Pancreas (tissue), 10 donors: ENCODE data around the gene PDGFRB. TPM values are rescaled to one million over a fixed set of nuclear protein-coding genes. Genes with fewer than 3 reads are reported as not detected.

Experiments used
- ATAC-seq, 4 donors: fragments of 200-7000 bp; cut with Tn5 transposase; one replicate each; pipeline versions ENCODE4 v1.8.0 to v1.9.1; 2020; ENCODE audit warnings: mild to moderate bottlenecking in 4 of 4, moderate library complexity in 4 of 4
- DNase-seq, 6 donors: peaks; one replicate each; pipeline ENCODE4 v3.0.0-alpha.2; 2020
- FAIRE-seq: peaks from 2 replicates; lab custom pipeline; 2012; peaks lifted over from hg19 to GRCh38; lab: Jason Lieb, UNC
- H3K27ac ChIP-seq, 4 donors: fragments of 200-600 bp; sonication (generic); 1 replicate in 3 of 4; 2 replicates in 1 of 4; pipeline versions ENCODE4 v1.5.0 to v1.8.0; 2020
- H3K27me3 ChIP-seq, 4 donors: fragments of 200-600 bp; one replicate each; pipeline ENCODE4 v1.8.0; 2021
- H3K36me3 ChIP-seq, 3 donors: fragments of 200-600 bp; sonication (generic) in 1 of 3; one replicate each; pipeline versions ENCODE4 v1.5.0 to v1.8.0; 2020 to 2021
- H3K4me1 ChIP-seq, 3 donors: fragments of 200-600 bp; one replicate each; pipeline ENCODE4 v1.8.0; 2021
- H3K4me3 ChIP-seq, 4 donors: fragments of 200-600 bp; sonication (generic) in 2 of 4; one replicate each; pipeline versions ENCODE4 v1.5.0 to v1.8.0; 2020 to 2021
- H3K9me3 ChIP-seq, 4 donors: fragments of 200-600 bp; one replicate each; pipeline ENCODE4 v1.8.0; 2021
- CTCF ChIP-seq, 4 donors: fragments of 200-600 bp; sonication (generic) in 3 of 4; IDR thresholded peaks; one replicate each; pipeline versions ENCODE4 v1.5.0 to v1.8.0; 2021; ENCODE audit warnings: antibody characterized with exemption in 4 of 4
- WGBS, 2 donors: extraction: QIAGEN DNeasy Blood & Tissue Kit; methylation state at CpG; one replicate each; pipeline ENCODE4 v1.1.7; 2013; 5-methylcytosine and 5-hydroxymethylcytosine counted together
- intact Hi-C, 3 donors: fragments of 100-400 bp; cut with DNase I; formaldehyde crosslinking; loops; one replicate each; pipeline versions ENCODE4 v1.11.1 to v1.14.2; 2022
- polyA plus RNA-seq, 2 donors: library from polyadenylated mRNA; stranded (reverse); fragments of 200-250 nt; gene quantifications; one replicate each; pipeline ENCODE4 v1.2.3, GENCODE V29; 2013
- total RNA-seq, 6 donors: library from RNA; stranded (reverse); fragmentation: NEBNext Ultra II Directional in 4 of 6; extraction: Animal tissue kit (Norgen Biotek cat#: 25700) in 4 of 6; gene quantifications; one replicate each; pipeline versions ENCODE4 v1.2.1 to v1.2.4, GENCODE V29; 2021 to 2023
- donor health status: healthy with polysubstance abuse.
- donor health status: DM: no; HTN: no; CAD: no; lungs with moderate emphysema.
- donor health status: DM: no; HTN: no; CAD: no.
- donor health status: control.
- donor health status: control.
- donor health status: Bipolar disorder and iron deficiency.
- donor health status: DM: yes; HTN: yes; CAD: no.
- donor health status: DM: no; HTN: no; CAD: no.
- donor health status: DM: no; HTN: no; CAD: no.
- donor health status: DM: yes; HTN: yes; CAD: no.

Gene PDGFRB
- total and polyA plus RNA-seq, 8 donors: 7.2 to 48.6 (median 14.5) TPM

GRCh38 chr5:150146862-150147601, 8.6 kb downstream of the PDGFRB start:
- Histone ChIP-seq H3K9me3 (no peaks in the 10 kb centered on the region), H3K36me3 (no peaks in the 10 kb centered on the region), H3K27me3 (no peaks in the 10 kb centered on the region), H3K4me1 (no peaks in the 10 kb centered on the region), H3K27ac (no peak overlapping the region), H3K4me3 (no peak overlapping the region)
- no peak for TF ChIP-seq CTCF (IDR thresholded peaks at IDR 0.05)
- WGBS, 2 donors: 88 to 89% methylated on average over 14 of the region's 14 CpGs
- intact Hi-C loops: no loop called here
- DNase-seq (no peak), ATAC-seq (no peak), FAIRE-seq (no peak)

GRCh38 chr5:150146235-150146634, 9.4 kb downstream of the PDGFRB start:
- ATAC-seq (no peak), FAIRE-seq (no peak), DNase-seq (no peak)
- Histone ChIP-seq H3K9me3 (no peaks in the 10 kb centered on the region), H3K4me1 (no peaks in the 10 kb centered on the region), H3K4me3 (no peak overlapping the region), H3K27ac (no peak overlapping the region), H3K36me3 (no peaks in the 10 kb centered on the region), H3K27me3 (no peaks in the 10 kb centered on the region)
- WGBS, 2 donors: 81 to 91% methylated on average over 5 of the region's 5 CpGs
- no peak for TF ChIP-seq CTCF (IDR thresholded peaks at IDR 0.05)
- intact Hi-C loops: no loop called here

- H3K4me1 ChIP-seq: no peaks in the 10 kb centered on the region
- intact Hi-C loops: no loop called here
- DNase-seq (no peak), ATAC-seq (no peak), FAIRE-seq (no peak)
- no peak overlapping the region for H3K4me3 ChIP-seq
- H3K36me3 ChIP-seq: no peaks in the 10 kb centered on the region
- WGBS, 2 donors: 47 to 49% methylated on average over 4 of the region's 4 CpGs
- no peak for TF ChIP-seq CTCF (IDR thresholded peaks at IDR 0.05)
- H3K27me3 ChIP-seq: no peaks in the 10 kb centered on the region
- H3K9me3 ChIP-seq: no peaks in the 10 kb centered on the region
- no peak overlapping the region for H3K27ac ChIP-seq
Observed at GRCh38 chr5:150144879-150145278, 10.8 kb downstream of the PDGFRB start.

GRCh38 chr5:150144246-150144801, 11.3 kb downstream of the PDGFRB start:
- Histone ChIP-seq H3K9me3 (no peaks in the 10 kb centered on the region), H3K36me3 (no peaks in the 10 kb centered on the region), H3K4me3 (no peak overlapping the region), H3K27me3 (no peaks in the 10 kb centered on the region), H3K27ac (peak overlapping the region in 1 of 4 donors; percentile 47), H3K4me1 (no peaks in the 10 kb centered on the region)
- TF ChIP-seq CTCF (IDR thresholded peaks at IDR 0.05): no peak
- peak in 1 of 6 donors; percentile 32 for DNase-seq
- intact Hi-C loops: no loop called here
- no peak for FAIRE-seq
- WGBS, 2 donors: 61 to 64% methylated on average over 14 of the region's 14 CpGs
- peak in 3 of 4 donors; percentile 6 to 40 (median 8) for ATAC-seq
